ENCODE measurements around the gene RNF115.

The RNF115 gene

DNA sequence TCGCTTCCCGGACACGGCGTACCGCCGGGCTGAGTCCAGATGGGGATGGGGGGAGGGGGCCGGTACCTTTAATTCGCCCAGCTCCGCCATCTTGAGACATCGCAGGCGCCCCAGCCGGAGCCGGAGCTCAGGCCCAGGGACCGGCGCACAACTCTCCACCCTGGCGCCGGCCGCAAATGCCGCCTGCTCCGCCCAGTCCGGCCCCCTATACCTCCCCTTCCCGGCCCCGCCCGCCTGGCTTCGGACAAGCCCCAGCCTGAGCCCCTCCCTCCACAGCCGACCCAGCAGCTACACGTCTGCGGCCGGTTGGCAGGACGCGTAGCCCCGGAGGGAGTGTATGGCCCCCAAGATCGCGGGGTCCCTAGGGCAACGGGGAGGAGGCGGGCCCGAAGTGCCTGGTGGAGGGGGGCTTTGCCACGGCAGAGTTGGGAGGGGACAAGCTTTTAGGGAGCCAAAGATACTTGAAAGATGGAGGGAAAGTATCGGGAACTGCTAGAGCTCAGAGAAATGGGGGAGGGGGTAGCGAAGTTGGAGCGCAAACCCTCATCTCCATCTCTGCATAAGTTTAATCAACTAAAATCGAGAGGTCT lies 35.1 kb upstream of the RNF115 start, which contains the start of gene PIAS3:
Gene PIAS3, minus strand, starts transcription at position 181 of the 590 bp plus-strand sequence. Its CDS starts 91 bp downstream, at position 90.
- TF ChIP-seq, protein P1, sequence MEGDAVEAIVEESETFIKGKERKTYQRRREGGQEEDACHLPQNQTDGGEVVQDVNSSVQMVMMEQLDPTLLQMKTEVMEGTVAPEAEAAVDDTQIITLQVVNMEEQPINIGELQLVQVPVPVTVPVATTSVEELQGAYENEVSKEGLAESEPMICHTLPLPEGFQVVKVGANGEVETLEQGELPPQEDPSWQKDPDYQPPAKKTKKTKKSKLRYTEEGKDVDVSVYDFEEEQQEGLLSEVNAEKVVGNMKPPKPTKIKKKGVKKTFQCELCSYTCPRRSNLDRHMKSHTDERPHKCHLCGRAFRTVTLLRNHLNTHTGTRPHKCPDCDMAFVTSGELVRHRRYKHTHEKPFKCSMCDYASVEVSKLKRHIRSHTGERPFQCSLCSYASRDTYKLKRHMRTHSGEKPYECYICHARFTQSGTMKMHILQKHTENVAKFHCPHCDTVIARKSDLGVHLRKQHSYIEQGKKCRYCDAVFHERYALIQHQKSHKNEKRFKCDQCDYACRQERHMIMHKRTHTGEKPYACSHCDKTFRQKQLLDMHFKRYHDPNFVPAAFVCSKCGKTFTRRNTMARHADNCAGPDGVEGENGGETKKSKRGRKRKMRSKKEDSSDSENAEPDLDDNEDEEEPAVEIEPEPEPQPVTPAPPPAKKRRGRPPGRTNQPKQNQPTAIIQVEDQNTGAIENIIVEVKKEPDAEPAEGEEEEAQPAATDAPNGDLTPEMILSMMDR (conservative IDR thresholded peaks at IDR 0.05; ENCODE audit: low read depth, low read length) = no peak
- DNase-seq (ENCODE audit: low read depth) = peak; percentile 97
- peak within 1 kb of the TSS; percentile 94 for H3K4me3 ChIP-seq (ENCODE audit: low read depth, low read length)

DNA sequence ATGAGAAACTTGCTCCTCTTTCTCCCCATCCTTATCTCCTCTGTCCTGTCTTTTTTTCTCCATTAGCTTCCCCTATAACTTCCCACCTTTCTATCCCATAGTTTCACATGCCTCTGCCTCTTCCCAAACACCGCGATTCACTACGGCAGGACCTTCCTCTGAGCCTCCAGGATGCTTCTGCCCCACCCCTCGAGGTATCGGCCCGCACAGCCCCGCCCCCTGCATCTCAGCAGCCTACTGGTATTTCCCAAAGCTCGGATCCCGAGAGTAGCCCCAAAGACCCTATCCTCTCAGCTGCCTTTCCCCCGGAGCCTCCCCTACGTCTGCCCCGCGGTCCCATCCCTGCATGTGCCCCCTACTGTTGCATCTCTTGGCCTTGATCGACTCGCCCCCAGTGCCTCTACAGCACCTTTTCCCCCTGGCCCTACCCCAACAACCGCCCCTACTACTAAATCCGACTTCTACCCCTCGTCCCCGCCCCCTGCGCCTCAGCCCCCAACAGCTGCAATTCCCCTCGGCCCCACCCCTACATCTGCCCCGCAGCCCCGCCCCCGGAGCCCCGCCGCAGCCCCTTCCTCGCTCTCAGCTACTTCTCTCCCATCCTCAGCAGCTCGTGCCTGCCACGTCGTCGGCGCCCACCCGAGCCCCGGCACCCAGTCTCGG lies 34.5 kb upstream of the RNF115 start:
- peak; percentile 49 for DNase-seq (ENCODE audit: low read depth)
- TF ChIP-seq, protein P1 (conservative IDR thresholded peaks at IDR 0.05; ENCODE audit: low read depth, low read length) = no peak
- H3K4me3 ChIP-seq (ENCODE audit: low read depth, low read length) = peak overlapping the region; percentile 94

DNA sequence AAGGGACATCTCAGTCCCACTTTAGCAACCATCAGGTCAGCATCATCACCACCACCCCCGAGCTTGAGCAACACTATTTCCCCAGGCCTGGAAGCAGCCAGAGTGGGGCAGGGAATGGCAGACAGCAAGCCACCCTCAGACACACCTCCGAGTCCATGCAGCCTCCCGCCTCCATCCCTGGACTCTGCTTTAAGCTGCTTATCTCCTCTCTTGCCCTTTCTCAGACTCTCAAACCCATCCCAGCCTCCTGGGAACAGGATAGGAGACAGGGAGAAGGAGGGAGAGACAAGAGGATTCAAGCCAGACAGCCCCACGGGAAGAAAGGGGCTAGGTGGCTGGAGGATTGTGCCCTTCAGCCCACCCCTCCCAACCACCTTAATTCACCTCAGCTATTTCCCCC lies 33.3 kb upstream of the RNF115 start:
- H3K4me3 ChIP-seq (ENCODE audit: low read depth, low read length) = no peak overlapping the region
- DNase-seq (ENCODE audit: low read depth) = no peak
- TF ChIP-seq, protein P1 (conservative IDR thresholded peaks at IDR 0.05; ENCODE audit: low read depth, low read length) = no peak

- TF ChIP-seq, protein P1 (conservative IDR thresholded peaks at IDR 0.05; ENCODE audit: low read depth, low read length) = peak; percentile 19
- no peak overlapping the region for H3K4me3 ChIP-seq (ENCODE audit: low read depth, low read length)
- no peak for DNase-seq (ENCODE audit: low read depth)
Measured at GRCh38 chr1:145855426-145855948, 31.6 kb upstream of the RNF115 start.

- H3K4me3 ChIP-seq (ENCODE audit: low read depth, low read length) = no peak overlapping the region
- TF ChIP-seq, protein P1 (conservative IDR thresholded peaks at IDR 0.05; ENCODE audit: low read depth, low read length) = peak; percentile 71
- DNase-seq (ENCODE audit: low read depth) = peak; percentile 90
Measured at GRCh38 chr1:145849356-145850160, 25.7 kb upstream of the RNF115 start.

- H3K4me3 ChIP-seq (ENCODE audit: low read depth, low read length) = no peak overlapping the region
- TF ChIP-seq, protein P1 (conservative IDR thresholded peaks at IDR 0.05; ENCODE audit: low read depth, low read length) = no peak
- DNase-seq (ENCODE audit: low read depth) = no peak
Measured at GRCh38 chr1:145847827-145848226, 23.9 kb upstream of the RNF115 start.
